Measurements from ENCODE around the gene FNBP1L. TPM values are rescaled to one million over a fixed set of nuclear protein-coding genes. Genes with fewer than 3 reads are reported as not detected.
A peak's percentile ranks its signal among the peaks of the same experiment; 100 is the strongest.

The FNBP1L gene
- total RNA-seq, 4 donors from 2014 or later, result 68.7 to 86.0 (median 72.9) TPM

GRCh38 chr1:93559695-93560094 lies 111.8 kb downstream of the FNBP1L start:
- Histone ChIP-seq H3K27me3 (no peaks in the 10 kb centered on the region), H3K9me3 (no peaks in the 10 kb centered on the region), H3K27ac (no peak overlapping the region), H3K4me1 (peaks cover 4 to 8% of the 10 kb centered on the region in 2 donors), H3K4me3 (replicated peaks in 1 of 3) (no peak overlapping the region), H3K36me3 (peaks cover 0 to 11% of the 10 kb centered on the region in 2 donors)
- DNase-seq, result no peak
- no peak for TF ChIP-seq CTCF (IDR thresholded peaks at IDR 0.05)
- TF ChIP-seq POLR2A (IDR thresholded peaks at IDR 0.05), result no peak
- intact Hi-C loops (cut with DNase I), result no loop called here

GRCh38 chr1:93565496-93566206 lies 117.7 kb downstream of the FNBP1L start:
- WGBS, 2 donors, result 54% methylated on average over 4 of the region's 4 CpGs
- intact Hi-C loops (cut with DNase I), result no loop called here
- peaks cover 4 to 22% of the 10 kb centered on the region in 2 donors for H3K4me1 ChIP-seq
- TF ChIP-seq POLR2A (IDR thresholded peaks at IDR 0.05) (no peak), CTCF (IDR thresholded peaks at IDR 0.05) (no peak)
- peaks cover 9 to 18% of the 10 kb centered on the region in 2 donors for H3K36me3 ChIP-seq
- no peaks in the 10 kb centered on the region for H3K9me3 ChIP-seq
- no peaks in the 10 kb centered on the region for H3K27me3 ChIP-seq
- no peak overlapping the region for H3K4me3 ChIP-seq (replicated peaks in 1 of 3)
- peak overlapping the region in 2 of 3 donors; percentile 57 to 62 for H3K27ac ChIP-seq
- no peak for DNase-seq

- H3K9me3 ChIP-seq, result no peaks in the 10 kb centered on the region
- H3K27ac ChIP-seq, result peak overlapping the region in 2 of 3 donors; percentile 57 to 62
- no peak overlapping the region for H3K4me3 ChIP-seq (replicated peaks in 1 of 3)
- peaks cover 4 to 22% of the 10 kb centered on the region in 2 donors for H3K4me1 ChIP-seq
- intact Hi-C loops (cut with DNase I), result no loop called here
- no peaks in the 10 kb centered on the region for H3K27me3 ChIP-seq
- TF ChIP-seq POLR2A (IDR thresholded peaks at IDR 0.05), result no peak
- TF ChIP-seq CTCF (IDR thresholded peaks at IDR 0.05), result no peak
- 78% methylated on average over 10 of the region's 10 CpGs for WGBS, 2 donors
- DNase-seq, result no peak
- H3K36me3 ChIP-seq, result peaks cover 15 to 17% of the 10 kb centered on the region in 2 donors
Observed at GRCh38 chr1:93566227-93566626, 118.3 kb downstream of the FNBP1L start.

- H3K4me3 ChIP-seq (replicated peaks in 1 of 3), result no peak overlapping the region
- TF ChIP-seq POLR2A (IDR thresholded peaks at IDR 0.05) (no peak), CTCF (IDR thresholded peaks at IDR 0.05) (no peak)
- H3K9me3 ChIP-seq, result no peaks in the 10 kb centered on the region
- intact Hi-C loops (cut with DNase I), result no loop called here
- WGBS, 2 donors, result 76 to 87% methylated on average over 15 of the region's 15 CpGs
- peaks cover 7 to 18% of the 10 kb centered on the region in 2 donors for H3K36me3 ChIP-seq
- peak overlapping the region; percentile 45 to 62 (median 51) for H3K27ac ChIP-seq
- DNase-seq, result peak; percentile 45 to 70
- no peaks in the 10 kb centered on the region for H3K27me3 ChIP-seq
- H3K4me1 ChIP-seq, result peaks cover 4 to 22% of the 10 kb centered on the region in 2 donors
Observed at GRCh38 chr1:93567255-93567918, 119.5 kb downstream of the FNBP1L start.

GRCh38 chr1:93569489-93569888 lies 121.6 kb downstream of the FNBP1L start:
- Histone ChIP-seq H3K27me3 (no peaks in the 10 kb centered on the region), H3K27ac (peak overlapping the region in 2 of 3 donors; percentile 12 to 40), H3K4me1 (peaks cover 4 to 22% of the 10 kb centered on the region in 2 donors), H3K36me3 (peaks cover 7 to 22% of the 10 kb centered on the region in 2 donors), H3K9me3 (no peaks in the 10 kb centered on the region), H3K4me3 (replicated peaks in 1 of 3) (no peak overlapping the region)
- TF ChIP-seq POLR2A (IDR thresholded peaks at IDR 0.05), result no peak
- TF ChIP-seq CTCF (IDR thresholded peaks at IDR 0.05), result no peak
- 97 to 100% methylated on average over 2 of the region's 2 CpGs for WGBS, 2 donors
- intact Hi-C loops (cut with DNase I), result no loop called here
- DNase-seq, result no peak
